ENCODE data around the gene FBXL20. TPM values are rescaled to one million over a fixed set of nuclear protein-coding genes. Genes with fewer than 3 reads are reported as not detected.

Gene FBXL20
- total and polyA plus RNA-seq, 10 of the 15 experiments (the other 5 are each of a cell fraction or from before 2014, with no cell fraction given) = 1.2 to 8.3 (median 4.4) TPM

DNA sequence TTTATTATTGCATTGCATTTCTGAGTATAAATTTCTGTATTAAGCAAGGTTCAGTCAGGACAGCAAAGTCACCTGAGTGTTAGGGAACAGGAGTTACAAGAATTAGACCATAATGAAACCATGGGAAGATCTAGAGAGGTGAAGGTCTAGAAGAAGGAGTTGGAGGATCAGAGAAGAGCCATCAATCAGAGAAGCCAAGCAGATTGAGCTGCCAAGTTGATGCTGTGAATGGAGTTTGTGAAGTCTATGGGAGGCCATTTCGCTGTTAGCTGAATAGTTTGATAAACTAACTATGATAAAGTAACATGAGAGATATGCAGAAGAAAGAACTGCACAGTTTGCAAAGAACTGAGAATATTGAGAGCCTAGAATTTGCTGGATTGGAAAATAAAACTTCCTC is 40.4 kb downstream of the FBXL20 start:
- POLR2A ChIA-PET = no interaction called here
- Histone ChIP-seq H3K36me3 (ENCODE audit: control insufficient read depth in 2 of 2, insufficient read depth in 2 of 2, low read length in 1 of 2) (no peaks in the 10 kb centered on the region), H3K9me3 (replicated peaks; ENCODE audit: control insufficient read depth, insufficient read depth, low read length) (no peaks in the 10 kb centered on the region), H2AFZ (ENCODE audit: control insufficient read depth, low read depth, low read length) (no peak overlapping the region), H3K9ac (ENCODE audit: control insufficient read depth, insufficient read depth, low read length) (no peak overlapping the region), H4K20me1 (ENCODE audit: control insufficient read depth, insufficient read depth) (no peaks in the 10 kb centered on the region), H3K27me3 (replicated peaks in 1 of 2; ENCODE audit: control insufficient read depth in 2 of 2, insufficient read depth in 2 of 2, low read length in 1 of 2) (no peaks in the 10 kb centered on the region), H3K27ac (ENCODE audit: control insufficient read depth, insufficient read depth) (no peak overlapping the region), H3K79me2 (ENCODE audit: control insufficient read depth, insufficient read depth, low read length) (no peaks in the 10 kb centered on the region), H3K4me1 (ENCODE audit: control insufficient read depth, insufficient read depth, low read length) (no peaks in the 10 kb centered on the region), H3K4me2 (ENCODE audit: control insufficient read depth, insufficient read depth) (no peak overlapping the region), H3K4me3 (no peak overlapping the region)
- BruUV-seq (replicated peaks) = no TSS peak
- TF ChIP-seq STAT3 (IDR thresholded peaks at IDR 0.05; ENCODE audit: low read depth, low read length) = no peak
- TF ChIP-seq BHLHE40 (IDR thresholded peaks at IDR 0.05; ENCODE audit: borderline replicate concordance in 1 of 2, low read depth in 2 of 2, low read length in 1 of 2) = no peak
- TF ChIP-seq ZSCAN29 (IDR thresholded peaks at IDR 0.05) = no peak
- TF ChIP-seq YBX1 (IDR thresholded peaks at IDR 0.05) = no peak
- no peak for TF ChIP-seq SREBF2 (IDR thresholded peaks at IDR 0.05; ENCODE audit: low read length)
- TF ChIP-seq CHD1 (IDR thresholded peaks at IDR 0.05; ENCODE audit: low read depth, low read length) = no peak
- no peak for TF ChIP-seq CHD4 (IDR thresholded peaks at IDR 0.05)
- no peak for TF ChIP-seq ZNF274 (IDR thresholded peaks at IDR 0.05; ENCODE audit: insufficient read depth, insufficient read length)
- no peak for TF ChIP-seq RCOR1 (conservative IDR thresholded peaks at IDR 0.05; ENCODE audit: low read depth, low read length)
- in situ Hi-C loops (cut with MboI) = no loop called here
- CTCF ChIA-PET = no interaction called here
- ATAC-seq (no peak), DNase-seq (ENCODE audit: low read depth, low spot score) (no peak), FAIRE-seq (no peak)
- SMC1A ChIA-PET (ENCODE audit: uncharacterized antibody, unreplicated experiment) = interaction anchor here (0.7 kb wide), 1 partner anchor 117 kb away, joined by 3 read pairs; no protein-coding TSS in a partner anchor
- RAD21 ChIA-PET (ENCODE audit: unreplicated experiment) = no interaction called here
- WGBS (ENCODE audit: insufficient coverage, insufficient replicate concordance, low lambda C conversion rate, missing lambda C conversion rate) = 89% methylated on average over 1 of the region's 1 CpG
- intact Hi-C loops (cut with micrococcal nuclease; ENCODE audit: unreplicated experiment) = no loop called here

DNA sequence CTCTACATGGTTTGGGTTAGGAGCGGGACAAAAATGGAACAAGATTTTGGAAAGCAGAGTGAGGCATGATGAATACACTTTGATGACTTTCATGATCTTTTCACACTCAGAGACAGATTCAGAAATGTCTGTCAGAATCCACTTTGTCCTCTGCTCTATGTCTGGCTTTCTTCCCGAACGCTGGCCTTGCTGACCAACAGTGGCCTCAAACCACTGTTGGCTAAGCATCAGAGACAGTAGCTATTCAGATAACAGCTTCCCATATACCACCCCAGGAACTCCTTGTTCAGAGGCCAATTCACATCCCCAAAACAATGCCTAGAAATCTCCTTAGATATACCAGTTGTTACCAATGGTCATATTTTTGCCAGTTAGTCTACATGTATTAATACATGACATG is 40.9 kb downstream of the FBXL20 start:
- ChIA-PET POLR2A (no interaction called here), SMC1A (ENCODE audit: uncharacterized antibody, unreplicated experiment) (interaction anchor here (0.7 kb wide), 1 partner anchor 116 kb away, joined by 3 read pairs; no protein-coding TSS in a partner anchor), RAD21 (ENCODE audit: unreplicated experiment) (no interaction called here), CTCF (no interaction called here)
- intact Hi-C loops (cut with micrococcal nuclease; ENCODE audit: unreplicated experiment) (no loop called here), in situ Hi-C loops (cut with MboI) (no loop called here)
- WGBS (ENCODE audit: insufficient coverage, insufficient replicate concordance, low lambda C conversion rate, missing lambda C conversion rate) = 96% methylated on average over 3 of the region's 3 CpGs
- Histone ChIP-seq H3K4me1 (ENCODE audit: control insufficient read depth, insufficient read depth, low read length) (no peaks in the 10 kb centered on the region), H3K36me3 (ENCODE audit: control insufficient read depth in 2 of 2, insufficient read depth in 2 of 2, low read length in 1 of 2) (no peaks in the 10 kb centered on the region), H3K79me2 (ENCODE audit: control insufficient read depth, insufficient read depth, low read length) (no peaks in the 10 kb centered on the region), H2AFZ (ENCODE audit: control insufficient read depth, low read depth, low read length) (no peak overlapping the region), H3K4me2 (ENCODE audit: control insufficient read depth, insufficient read depth) (no peak overlapping the region), H3K9ac (ENCODE audit: control insufficient read depth, insufficient read depth, low read length) (no peak overlapping the region), H3K27ac (ENCODE audit: control insufficient read depth, insufficient read depth) (no peak overlapping the region), H3K9me3 (replicated peaks; ENCODE audit: control insufficient read depth, insufficient read depth, low read length) (no peaks in the 10 kb centered on the region), H3K4me3 (no peak overlapping the region), H3K27me3 (replicated peaks in 1 of 2; ENCODE audit: control insufficient read depth in 2 of 2, insufficient read depth in 2 of 2, low read length in 1 of 2) (no peaks in the 10 kb centered on the region), H4K20me1 (ENCODE audit: control insufficient read depth, insufficient read depth) (no peaks in the 10 kb centered on the region)
- DNase-seq (ENCODE audit: low read depth, low spot score) (no peak), ATAC-seq (no peak), FAIRE-seq (no peak)
- no TSS peak for BruUV-seq (replicated peaks)
- TF ChIP-seq IKZF1 (conservative IDR thresholded peaks at IDR 0.05) = no peak
- no peak for TF ChIP-seq SIN3A (IDR thresholded peaks at IDR 0.05; ENCODE audit: low read depth, low read length)
- no peak for TF ChIP-seq POLR2AphosphoS2 (IDR thresholded peaks at IDR 0.05; ENCODE audit: low read depth, low read length)
- TF ChIP-seq CEBPB (IDR thresholded peaks at IDR 0.05; ENCODE audit: borderline replicate concordance in 1 of 2, low read depth in 2 of 2, low read length in 2 of 2) = no peak
- no peak for TF ChIP-seq SUZ12 (IDR thresholded peaks at IDR 0.05; ENCODE audit: unreplicated experiment)
- TF ChIP-seq RUNX3 (IDR thresholded peaks at IDR 0.05; ENCODE audit: low read length) = no peak
- no peak for TF ChIP-seq ZZZ3 (IDR thresholded peaks at IDR 0.05; ENCODE audit: control insufficient read depth, insufficient read length, low read depth)
- TF ChIP-seq GABPA (IDR thresholded peaks at IDR 0.05; ENCODE audit: low read depth) = no peak
- TF ChIP-seq, protein P1, sequence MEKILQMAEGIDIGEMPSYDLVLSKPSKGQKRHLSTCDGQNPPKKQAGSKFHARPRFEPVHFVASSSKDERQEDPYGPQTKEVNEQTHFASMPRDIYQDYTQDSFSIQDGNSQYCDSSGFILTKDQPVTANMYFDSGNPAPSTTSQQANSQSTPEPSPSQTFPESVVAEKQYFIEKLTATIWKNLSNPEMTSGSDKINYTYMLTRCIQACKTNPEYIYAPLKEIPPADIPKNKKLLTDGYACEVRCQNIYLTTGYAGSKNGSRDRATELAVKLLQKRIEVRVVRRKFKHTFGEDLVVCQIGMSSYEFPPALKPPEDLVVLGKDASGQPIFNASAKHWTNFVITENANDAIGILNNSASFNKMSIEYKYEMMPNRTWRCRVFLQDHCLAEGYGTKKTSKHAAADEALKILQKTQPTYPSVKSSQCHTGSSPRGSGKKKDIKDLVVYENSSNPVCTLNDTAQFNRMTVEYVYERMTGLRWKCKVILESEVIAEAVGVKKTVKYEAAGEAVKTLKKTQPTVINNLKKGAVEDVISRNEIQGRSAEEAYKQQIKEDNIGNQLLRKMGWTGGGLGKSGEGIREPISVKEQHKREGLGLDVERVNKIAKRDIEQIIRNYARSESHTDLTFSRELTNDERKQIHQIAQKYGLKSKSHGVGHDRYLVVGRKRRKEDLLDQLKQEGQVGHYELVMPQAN (conservative IDR thresholded peaks at IDR 0.05) = no peak

Data from GM12878 (cell line).